Measurements from ENCODE around the gene CDC40. TPM values are rescaled to one million over a fixed set of nuclear protein-coding genes. Genes with fewer than 3 reads are reported as not detected.

The CDC40 gene
- total RNA-seq, 1 donor from 2014 or later: 11.3 TPM

DNA sequence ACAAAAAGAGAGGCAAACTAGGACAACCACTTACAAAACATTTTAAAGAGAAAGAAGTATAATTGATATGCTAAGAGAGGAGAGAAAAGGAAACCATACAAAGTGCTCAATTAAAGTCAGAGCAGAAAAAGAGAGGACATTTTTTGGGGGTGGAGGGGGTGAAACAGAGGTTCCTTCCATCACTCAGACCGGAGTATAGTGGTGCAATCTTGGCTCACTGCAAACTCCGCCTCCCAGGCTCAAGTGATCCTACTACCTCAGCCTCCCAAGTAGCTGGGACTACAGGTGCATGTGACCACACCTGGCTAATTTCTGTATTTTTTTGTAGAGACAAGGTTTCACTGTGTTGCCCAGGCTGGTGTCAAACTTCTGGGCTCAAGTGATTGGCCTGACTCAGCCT lies 10.1 kb upstream of the CDC40 start:
- TF ChIP-seq CTCF (conservative IDR thresholded peaks at IDR 0.05; ENCODE audit: low read depth, low read length): no peak
- no peak for DNase-seq (ENCODE audit: low read depth)
- no peak overlapping the region for H3K4me3 ChIP-seq (ENCODE audit: low read depth, low read length)

DNA sequence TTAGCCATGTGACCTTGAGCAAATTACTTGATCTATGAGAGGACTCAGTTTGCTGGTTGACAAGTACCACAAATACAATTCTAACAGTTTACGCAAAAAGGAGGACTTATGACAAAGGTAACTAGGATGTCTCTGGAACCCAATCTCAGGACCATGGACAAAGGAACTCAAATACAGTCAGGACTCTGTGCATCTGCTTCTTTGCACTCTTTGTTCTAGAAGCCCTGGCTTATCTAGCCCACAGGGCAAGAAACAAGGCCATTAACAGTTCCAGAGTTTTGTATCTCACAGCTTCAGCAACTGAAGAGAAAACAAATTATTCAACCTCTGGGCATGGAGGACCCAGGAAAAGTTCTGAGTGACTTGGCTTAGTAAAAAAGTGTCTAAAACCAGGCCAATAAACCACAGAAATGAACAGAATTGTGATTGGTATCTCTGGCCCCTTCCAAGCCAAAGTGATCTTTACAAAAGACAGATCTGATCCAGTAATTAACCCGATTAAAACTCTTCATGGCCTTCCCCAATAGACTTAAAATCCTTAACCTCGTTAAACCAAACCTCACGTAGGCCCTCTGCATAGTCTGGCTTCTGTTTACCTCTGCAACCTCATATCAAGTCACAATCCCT lies 6.6 kb upstream of the CDC40 start:
- no peak for DNase-seq (ENCODE audit: low read depth)
- no peak overlapping the region for H3K4me3 ChIP-seq (ENCODE audit: low read depth, low read length)
- no peak for TF ChIP-seq CTCF (conservative IDR thresholded peaks at IDR 0.05; ENCODE audit: low read depth, low read length)

GRCh38 chr6:110178626-110179405 lies 1.4 kb upstream of the CDC40 start:
- peak; percentile 80 for TF ChIP-seq CTCF (conservative IDR thresholded peaks at IDR 0.05; ENCODE audit: low read depth, low read length)
- peak; percentile 41 for DNase-seq (ENCODE audit: low read depth)
- peak overlapping the region; percentile 80 for H3K4me3 ChIP-seq (ENCODE audit: low read depth, low read length)

- DNase-seq (ENCODE audit: low read depth): peak; percentile 89
- H3K4me3 ChIP-seq (ENCODE audit: low read depth, low read length): peak within 1 kb of the TSS; percentile 91
- no peak for TF ChIP-seq CTCF (conservative IDR thresholded peaks at IDR 0.05; ENCODE audit: low read depth, low read length)
Observed at GRCh38 chr6:110179406-110180227, 610 bp upstream of the CDC40 start, which contains the start of gene WASF1. TSS of gene WASF1 (minus strand) at chr6:110179670. CDS start at chr6:110127601, 52,069 bp downstream.

DNA sequence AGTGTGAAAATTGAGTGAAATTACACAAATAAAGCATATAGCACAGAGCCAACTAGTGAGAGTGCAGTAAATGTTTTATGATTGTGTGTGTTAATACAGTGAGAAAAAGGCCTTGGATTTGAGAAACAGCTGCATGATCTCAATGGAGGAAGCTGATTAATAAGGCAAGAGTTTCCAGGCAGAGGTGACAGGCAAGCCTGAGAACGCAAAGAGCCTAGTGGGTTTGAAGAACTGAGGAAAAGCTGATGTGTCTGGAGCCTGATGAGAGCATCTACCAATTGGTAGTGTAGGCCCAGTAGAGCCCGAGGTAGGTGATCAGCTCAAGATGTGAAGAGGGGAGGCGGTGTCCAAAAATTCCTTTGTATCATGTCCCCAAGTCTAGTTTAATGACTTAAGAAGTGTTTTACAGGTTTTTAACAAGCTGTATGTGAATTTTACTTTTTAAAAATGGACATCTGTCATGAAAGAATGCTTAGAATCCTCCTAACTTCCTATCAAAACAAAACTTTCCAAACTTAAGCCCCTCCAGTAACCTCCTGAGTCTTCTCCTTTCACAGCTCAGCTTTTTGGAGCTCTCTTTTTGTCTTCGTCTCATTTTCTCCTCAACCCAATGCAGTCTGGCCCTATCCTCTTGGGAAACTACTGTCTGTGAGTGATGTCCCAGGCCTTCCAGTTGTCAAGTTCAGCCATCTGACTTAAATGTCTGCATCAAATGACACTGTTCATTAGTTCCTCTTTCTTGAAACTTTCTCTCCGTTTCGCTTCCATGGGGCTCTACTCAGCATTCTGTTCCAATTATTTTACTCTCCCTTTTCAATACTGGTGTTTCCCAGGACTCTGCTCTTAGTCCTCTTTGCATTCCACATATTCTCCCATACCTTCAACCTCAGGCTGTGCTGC lies 1.2 kb downstream of the CDC40 start:
- DNase-seq (ENCODE audit: low read depth): no peak
- TF ChIP-seq CTCF (conservative IDR thresholded peaks at IDR 0.05; ENCODE audit: low read depth, low read length): no peak
- peak overlapping the region; percentile 91 for H3K4me3 ChIP-seq (ENCODE audit: low read depth, low read length)

DNA sequence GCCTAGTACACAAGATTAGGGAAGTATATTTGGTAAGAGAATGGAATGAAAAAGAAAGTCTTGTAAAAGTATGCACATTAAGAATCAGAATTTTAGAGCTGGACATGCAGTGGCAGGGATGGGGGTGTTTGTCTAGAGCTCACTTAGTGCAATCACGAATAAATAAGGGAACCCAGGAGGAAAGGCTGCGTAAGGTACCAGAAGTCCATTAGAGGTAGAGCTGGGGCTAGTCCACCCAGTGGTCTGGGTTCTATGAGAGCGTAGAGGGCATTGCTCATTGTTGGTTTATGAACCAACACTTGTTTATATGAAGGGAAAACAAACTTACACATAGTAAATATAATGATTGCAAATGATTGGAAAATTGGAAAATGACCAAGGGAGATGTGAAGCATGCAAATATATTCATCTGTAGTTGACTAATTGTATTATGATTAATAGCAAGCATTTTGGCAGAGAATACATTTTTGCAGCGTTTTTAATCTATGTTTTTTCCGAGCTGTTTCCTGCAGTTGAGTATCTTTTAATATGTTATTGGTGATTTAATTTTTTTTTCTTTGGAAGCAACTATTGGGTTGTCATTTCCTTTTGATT lies 3.2 kb downstream of the CDC40 start:
- TF ChIP-seq CTCF (conservative IDR thresholded peaks at IDR 0.05; ENCODE audit: low read depth, low read length): no peak
- DNase-seq (ENCODE audit: low read depth): no peak
- H3K4me3 ChIP-seq (ENCODE audit: low read depth, low read length): no peak overlapping the region
